GM12801 (cell line): ENCODE data around the gene RDX.

Source experiments
- TF ChIP-seq, protein P1 (sequence below): IDR thresholded peaks from one replicate; pipeline ENCODE4 v1.5.1; 2011; ENCODE audit warnings: control low read depth; ENCODE audit not compliant: insufficient read length; ENCODE audit errors: extremely low read depth

The RDX gene

GRCh38 chr11:110295086-110295485, 1.3 kb downstream of the RDX start:
- TF ChIP-seq, protein P1, sequence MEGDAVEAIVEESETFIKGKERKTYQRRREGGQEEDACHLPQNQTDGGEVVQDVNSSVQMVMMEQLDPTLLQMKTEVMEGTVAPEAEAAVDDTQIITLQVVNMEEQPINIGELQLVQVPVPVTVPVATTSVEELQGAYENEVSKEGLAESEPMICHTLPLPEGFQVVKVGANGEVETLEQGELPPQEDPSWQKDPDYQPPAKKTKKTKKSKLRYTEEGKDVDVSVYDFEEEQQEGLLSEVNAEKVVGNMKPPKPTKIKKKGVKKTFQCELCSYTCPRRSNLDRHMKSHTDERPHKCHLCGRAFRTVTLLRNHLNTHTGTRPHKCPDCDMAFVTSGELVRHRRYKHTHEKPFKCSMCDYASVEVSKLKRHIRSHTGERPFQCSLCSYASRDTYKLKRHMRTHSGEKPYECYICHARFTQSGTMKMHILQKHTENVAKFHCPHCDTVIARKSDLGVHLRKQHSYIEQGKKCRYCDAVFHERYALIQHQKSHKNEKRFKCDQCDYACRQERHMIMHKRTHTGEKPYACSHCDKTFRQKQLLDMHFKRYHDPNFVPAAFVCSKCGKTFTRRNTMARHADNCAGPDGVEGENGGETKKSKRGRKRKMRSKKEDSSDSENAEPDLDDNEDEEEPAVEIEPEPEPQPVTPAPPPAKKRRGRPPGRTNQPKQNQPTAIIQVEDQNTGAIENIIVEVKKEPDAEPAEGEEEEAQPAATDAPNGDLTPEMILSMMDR, result no peak

- TF ChIP-seq, protein P1, result no peak
Observed at GRCh38 chr11:110294509-110294908, 1.9 kb downstream of the RDX start.

DNA sequence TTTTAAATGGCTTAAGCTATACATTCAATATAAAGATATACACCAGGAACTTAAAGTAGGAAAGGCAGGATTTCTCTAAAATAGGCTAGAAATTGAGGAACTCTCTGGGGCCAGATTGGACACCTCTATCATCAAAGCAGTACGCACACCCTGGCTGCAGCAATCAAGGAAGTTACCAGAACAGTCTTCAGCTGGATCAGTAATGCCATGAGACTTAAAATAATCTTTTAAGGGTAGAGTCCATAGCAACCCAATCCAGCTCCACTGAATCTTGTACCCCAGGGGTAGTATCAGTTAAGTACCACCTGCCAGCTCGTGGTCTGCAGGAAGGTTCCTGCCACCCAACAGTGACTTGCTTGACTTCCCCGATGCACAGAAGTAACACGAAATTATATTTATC, 3.0 kb downstream of the RDX start:
- TF ChIP-seq, protein P1, result no peak

- TF ChIP-seq, protein P1, result no peak
Observed at GRCh38 chr11:110290591-110291334, 5.7 kb downstream of the RDX start.

DNA sequence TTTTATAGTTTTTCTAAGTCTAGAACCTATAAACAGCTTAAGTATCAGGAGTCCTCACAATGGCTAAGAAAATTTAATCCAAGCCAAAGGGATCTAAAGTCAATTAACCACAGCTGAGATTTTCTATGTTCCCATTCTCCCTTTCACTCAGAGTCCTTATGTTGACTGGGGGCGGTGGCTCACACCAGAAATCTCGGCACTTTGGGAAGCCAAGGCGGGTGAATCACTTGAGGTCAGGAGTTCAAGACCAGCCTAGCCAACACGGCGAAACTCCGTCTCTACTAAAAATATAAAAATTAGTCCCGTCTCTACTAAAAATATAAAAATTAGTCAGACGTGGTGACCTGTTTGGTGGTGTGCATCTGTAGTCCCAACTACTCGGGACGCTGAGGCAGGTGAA, 6.9 kb downstream of the RDX start:
- TF ChIP-seq, protein P1, result no peak

DNA sequence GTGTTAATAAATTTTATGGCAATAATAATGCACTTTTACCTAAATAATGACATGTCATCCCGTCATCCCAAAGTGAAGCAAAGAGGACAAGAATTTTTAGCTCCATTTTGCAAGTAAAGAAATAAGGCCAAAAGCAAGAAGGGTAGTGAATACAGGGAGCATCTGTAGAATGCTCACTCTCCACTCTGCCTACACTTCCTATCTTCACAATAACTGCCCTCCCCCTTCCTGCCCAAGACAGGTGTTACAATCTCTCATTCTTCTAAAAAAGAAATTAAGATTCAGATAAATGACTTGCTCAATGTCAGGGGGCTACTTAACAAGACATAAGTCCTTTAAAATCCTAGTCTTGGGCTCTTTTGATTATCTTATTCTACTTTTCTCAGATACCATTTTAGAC, 8.9 kb downstream of the RDX start:
- TF ChIP-seq, protein P1, result no peak

DNA sequence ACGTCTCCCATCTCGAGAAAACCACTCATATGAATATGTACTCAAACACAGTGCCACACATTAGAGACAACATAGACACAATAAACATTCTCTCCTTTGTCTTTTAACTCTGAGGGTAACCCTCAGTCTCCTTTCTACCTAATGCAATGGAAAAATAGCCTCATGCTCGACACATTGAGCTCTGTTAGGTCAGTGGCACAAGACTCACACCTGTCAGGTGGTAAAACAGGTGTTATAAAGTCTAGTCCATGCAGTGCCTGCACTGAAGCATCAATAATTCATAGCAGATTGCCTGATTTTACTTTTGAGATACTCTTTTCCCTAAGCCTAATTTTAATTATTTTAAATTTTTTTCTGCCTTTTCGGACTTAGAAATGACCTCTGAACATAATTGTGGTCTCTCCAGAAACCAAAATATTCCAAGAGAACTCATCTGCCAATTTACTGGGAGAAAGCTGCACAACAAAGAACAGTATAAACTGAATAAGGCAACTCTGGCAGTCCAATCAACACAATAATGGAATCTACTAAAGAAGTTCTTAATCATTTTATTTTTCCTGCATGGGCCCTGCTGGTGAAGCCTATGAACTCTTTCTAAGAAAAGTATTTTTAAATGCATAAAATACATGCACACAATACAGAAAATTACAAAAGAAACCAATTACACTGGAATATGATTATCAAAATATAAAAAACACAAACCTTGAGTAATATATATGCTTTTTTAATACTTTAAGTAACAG, 9.9 kb downstream of the RDX start:
- TF ChIP-seq, protein P1, result no peak
